Measurements from ENCODE around the gene CCNA2.

CCNA2 gene

DNA sequence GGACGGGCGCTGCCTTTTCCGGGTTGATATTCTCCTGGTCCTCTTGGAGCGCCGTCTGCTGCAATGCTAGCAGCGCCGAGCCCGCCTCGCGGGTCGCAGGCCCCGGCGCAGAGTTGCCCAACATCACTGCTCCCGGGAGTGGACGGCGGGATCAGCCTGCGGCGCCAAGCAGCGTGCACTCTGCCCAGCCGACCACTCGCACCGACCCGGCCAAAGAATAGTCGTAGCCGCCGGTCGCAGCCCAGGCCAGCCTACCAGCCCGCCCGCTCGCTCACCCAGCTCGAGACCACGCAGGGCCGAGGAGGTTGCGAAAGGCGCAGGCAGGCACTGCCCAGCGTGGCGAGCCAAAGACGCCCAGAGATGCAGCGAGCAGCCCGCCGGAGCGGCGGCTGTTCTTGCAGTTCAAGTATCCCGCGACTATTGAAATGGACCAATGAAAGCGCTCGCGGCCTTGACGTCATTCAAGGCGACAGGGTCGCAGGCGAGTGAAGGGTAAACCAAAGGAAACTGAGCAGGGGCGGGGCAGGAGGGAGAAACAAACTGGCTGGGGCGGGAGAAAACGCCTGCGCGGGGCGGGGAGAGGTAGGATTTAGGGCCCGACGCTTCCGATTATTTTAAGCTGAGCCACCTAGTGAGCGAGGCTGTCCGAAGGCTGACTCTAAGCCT lies at the start of gene CCNA2:
Gene CCNA2 (minus strand): TSS at position 379 of the 666 bp plus-strand sequence. CDS start 255 bp downstream, at position 124.
- Mint-ChIP-seq H3K4me3 (peak within 1 kb of the TSS; percentile 96), H3K27ac (peak within 1 kb of the TSS; percentile 98), H3K27me3 (ENCODE audit: low read depth) (no peaks in the 10 kb centered on the region), H3K36me3 (ENCODE audit: low read depth) (peaks cover 24% of the 10 kb centered on the region), H3K9me3 (no peaks in the 10 kb centered on the region), H3K4me1 (ENCODE audit: low read depth) (peaks cover 29% of the 10 kb centered on the region)

DNA sequence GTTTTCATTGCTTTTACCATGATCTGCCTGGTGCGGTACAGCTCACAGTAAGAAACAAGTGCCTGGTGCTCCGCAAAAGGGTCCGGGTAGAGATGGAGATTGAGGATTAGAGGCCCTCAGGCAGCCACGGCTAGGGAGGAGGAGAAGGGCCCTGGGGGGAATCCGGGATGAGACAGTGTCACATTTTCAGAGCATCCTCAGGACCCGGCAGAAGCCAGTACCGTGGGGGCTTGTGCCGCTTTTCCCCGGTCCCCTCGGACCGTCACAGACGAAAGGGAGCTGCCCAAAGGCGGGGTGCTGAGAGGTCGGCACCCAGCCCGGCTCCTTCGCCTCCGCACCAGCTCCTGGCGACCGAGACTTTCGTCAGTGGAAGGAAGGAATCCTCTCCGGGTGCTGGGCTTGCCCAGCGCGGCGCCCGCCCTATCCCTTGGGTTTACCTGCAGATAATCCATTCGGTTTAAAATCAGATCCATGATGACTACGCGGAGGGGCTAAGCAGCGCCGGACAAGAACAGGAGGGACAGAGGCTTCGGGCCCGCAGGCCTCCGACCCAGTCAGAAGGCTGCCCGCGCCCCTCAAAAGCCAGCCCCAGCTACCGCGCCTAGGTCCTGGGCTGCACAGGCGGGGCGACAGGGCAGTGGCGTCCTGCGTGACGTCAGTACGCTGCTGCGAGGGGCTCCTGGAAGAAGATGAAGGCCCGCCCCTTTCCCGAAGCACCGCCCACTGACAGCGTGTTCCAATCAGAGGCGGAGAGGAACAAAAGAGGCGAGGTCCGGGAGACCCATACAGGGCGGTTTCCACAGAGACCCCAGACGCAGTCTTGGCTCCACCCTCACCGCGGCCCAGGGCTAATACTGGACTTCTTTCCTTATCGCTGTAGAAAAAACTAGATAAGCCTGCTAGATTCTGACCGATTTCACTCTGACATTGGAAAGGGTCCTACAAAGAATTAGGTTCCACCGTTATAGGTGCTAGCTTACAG lies 46.4 kb upstream of the CCNA2 start, which contains the start of gene BBS7:
Gene BBS7 (minus strand): TSS at position 634 of the 982 bp plus-strand sequence. CDS start 161 bp downstream, at position 473.
- H3K27me3 Mint-ChIP-seq (ENCODE audit: low read depth) = peaks cover 27% of the 10 kb centered on the region
- H3K9me3 Mint-ChIP-seq = no peaks in the 10 kb centered on the region
- H3K4me1 Mint-ChIP-seq (ENCODE audit: low read depth) = peaks cover 12% of the 10 kb centered on the region
- H3K36me3 Mint-ChIP-seq (ENCODE audit: low read depth) = peaks cover 20% of the 10 kb centered on the region
- H3K4me3 Mint-ChIP-seq = peak within 1 kb of the TSS; percentile 98
- peak within 1 kb of the TSS; percentile 86 for H3K27ac Mint-ChIP-seq

DNA sequence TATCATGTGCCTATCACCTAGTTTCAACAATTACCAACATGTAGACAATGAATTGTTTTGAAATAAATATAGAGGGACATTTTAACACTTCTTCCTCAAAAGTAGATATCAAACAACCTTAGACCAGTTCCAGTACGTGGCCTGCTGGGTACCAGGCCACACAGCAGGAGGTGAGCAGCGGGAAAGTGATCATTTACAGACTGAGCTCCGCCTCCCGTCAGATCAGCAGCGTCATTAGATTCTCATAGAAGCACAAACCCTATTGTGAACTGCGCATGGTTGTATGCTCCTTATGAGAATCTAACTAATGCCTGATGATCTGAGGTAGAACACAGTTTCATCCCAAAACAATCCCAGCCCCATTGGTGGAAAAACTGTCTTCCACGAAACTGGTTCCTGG lies 40.1 kb upstream of the CCNA2 start:
- H3K4me3 Mint-ChIP-seq = no peak overlapping the region
- H3K27me3 Mint-ChIP-seq (ENCODE audit: low read depth) = no peaks in the 10 kb centered on the region
- H3K27ac Mint-ChIP-seq = no peak overlapping the region
- peaks cover 27% of the 10 kb centered on the region for H3K36me3 Mint-ChIP-seq (ENCODE audit: low read depth)
- no peaks in the 10 kb centered on the region for H3K9me3 Mint-ChIP-seq
- peaks cover 2% of the 10 kb centered on the region for H3K4me1 Mint-ChIP-seq (ENCODE audit: low read depth)

DNA sequence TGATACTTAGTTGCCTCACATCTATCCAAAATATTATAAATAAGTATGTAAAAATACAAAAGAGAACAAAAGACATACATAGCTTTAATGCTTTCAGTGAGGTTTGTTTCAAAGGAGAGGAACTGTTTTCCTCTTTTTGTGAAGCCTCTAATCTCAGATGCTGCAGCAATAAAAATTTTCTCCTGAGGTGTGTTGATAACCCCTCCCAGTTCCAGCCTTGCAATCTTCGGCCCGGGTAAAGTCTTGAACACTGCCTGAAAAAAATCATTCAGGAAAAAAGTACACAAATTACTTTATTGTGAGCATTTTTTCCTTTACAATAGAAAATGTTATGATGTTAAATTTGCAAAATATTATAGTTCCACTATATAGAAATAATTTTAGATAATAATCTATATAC lies 37.7 kb upstream of the CCNA2 start:
- Mint-ChIP-seq H3K36me3 (ENCODE audit: low read depth) (peaks cover 16% of the 10 kb centered on the region), H3K27ac (no peak overlapping the region), H3K4me1 (ENCODE audit: low read depth) (no peaks in the 10 kb centered on the region), H3K9me3 (no peaks in the 10 kb centered on the region), H3K27me3 (ENCODE audit: low read depth) (no peaks in the 10 kb centered on the region), H3K4me3 (no peak overlapping the region)

DNA sequence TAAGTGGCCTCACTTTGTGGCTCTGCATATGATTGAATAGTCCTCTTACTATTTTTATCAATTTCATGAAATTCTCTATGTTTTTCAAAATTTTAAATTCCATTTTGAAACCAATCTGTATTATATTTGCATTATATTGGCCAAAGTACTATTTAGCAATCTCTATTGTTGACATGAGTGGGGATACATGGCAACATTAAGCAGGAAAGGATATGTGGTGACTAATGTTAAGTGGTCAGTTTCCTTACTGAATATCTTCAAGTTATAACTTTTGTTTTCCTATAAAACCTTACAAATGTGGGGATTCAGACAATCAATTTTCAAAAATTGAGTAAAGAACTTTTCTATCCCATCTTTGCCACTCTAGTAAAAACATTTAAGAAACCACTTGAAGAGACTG lies 36.4 kb upstream of the CCNA2 start:
- Mint-ChIP-seq H3K4me3 (no peak overlapping the region), H3K27me3 (ENCODE audit: low read depth) (no peaks in the 10 kb centered on the region), H3K4me1 (ENCODE audit: low read depth) (no peaks in the 10 kb centered on the region), H3K9me3 (no peaks in the 10 kb centered on the region), H3K27ac (no peak overlapping the region), H3K36me3 (ENCODE audit: low read depth) (peaks cover 6% of the 10 kb centered on the region)

DNA sequence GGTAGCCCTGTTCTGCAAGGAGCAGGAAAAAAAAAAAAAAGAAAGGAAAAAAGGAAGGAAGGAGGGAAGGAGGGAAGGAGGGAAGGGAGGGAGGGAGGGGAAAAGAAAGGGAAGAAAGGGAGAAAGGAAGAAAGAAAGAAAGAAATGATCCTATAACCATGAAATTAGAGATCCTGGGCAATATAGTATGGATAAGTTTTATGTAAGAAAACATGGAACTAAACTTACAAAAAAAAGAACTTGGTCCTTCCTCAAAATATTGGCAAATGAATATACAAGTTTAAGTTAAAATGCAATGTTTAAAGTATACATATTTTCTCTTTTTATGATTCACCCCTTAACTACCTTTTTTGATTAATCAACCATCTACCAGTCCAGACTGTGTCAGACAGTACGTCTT lies 27.7 kb upstream of the CCNA2 start:
- Mint-ChIP-seq H3K4me1 (ENCODE audit: low read depth) (no peaks in the 10 kb centered on the region), H3K9me3 (no peaks in the 10 kb centered on the region), H3K4me3 (no peak overlapping the region), H3K27me3 (ENCODE audit: low read depth) (no peaks in the 10 kb centered on the region), H3K36me3 (ENCODE audit: low read depth) (peaks cover 12% of the 10 kb centered on the region), H3K27ac (no peak overlapping the region)

DNA sequence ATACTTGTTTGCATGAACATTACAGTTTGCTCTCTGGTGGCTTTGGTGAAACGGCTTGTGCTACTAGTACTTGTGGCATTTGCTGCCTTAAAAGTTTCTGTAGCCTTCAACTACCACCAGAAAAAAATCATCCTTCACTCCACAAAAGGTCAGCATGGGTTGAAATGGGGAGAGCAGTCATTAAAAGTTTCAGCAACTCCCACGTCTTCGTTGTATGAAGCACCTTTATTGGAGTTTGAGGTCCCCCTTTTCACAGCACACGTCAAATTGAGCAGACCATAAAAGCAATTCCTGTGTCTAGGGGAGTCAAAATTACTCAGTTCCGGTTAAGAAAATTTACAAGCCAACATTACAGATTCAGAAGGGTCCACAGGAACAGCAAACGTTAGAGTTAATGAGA lies 23.0 kb upstream of the CCNA2 start:
- Mint-ChIP-seq H3K36me3 (ENCODE audit: low read depth) (peaks cover 13% of the 10 kb centered on the region), H3K27ac (no peak overlapping the region), H3K9me3 (no peaks in the 10 kb centered on the region), H3K4me1 (ENCODE audit: low read depth) (no peaks in the 10 kb centered on the region), H3K27me3 (ENCODE audit: low read depth) (no peaks in the 10 kb centered on the region), H3K4me3 (no peak overlapping the region)

DNA sequence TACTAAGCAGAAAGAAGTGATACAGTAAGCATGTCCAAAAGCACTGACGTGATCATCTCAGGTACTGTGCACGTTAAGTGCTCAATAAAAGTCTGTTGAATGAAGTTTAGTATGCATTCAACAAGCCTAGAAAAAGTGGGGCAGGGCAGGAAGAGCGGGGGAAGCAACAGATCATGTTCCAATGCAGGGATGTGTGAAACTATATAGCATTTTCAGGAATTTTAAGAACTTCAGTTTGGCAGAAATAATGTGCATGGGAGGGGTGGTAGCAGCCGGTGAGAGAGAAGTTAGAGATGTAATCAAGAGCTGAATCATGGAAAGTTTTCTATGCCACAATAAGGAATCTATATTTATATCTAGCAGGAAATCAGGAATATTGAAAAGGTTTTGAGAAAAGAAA lies 19.2 kb upstream of the CCNA2 start:
- H3K27me3 Mint-ChIP-seq (ENCODE audit: low read depth) = no peaks in the 10 kb centered on the region
- no peak overlapping the region for H3K27ac Mint-ChIP-seq
- peaks cover 23% of the 10 kb centered on the region for H3K36me3 Mint-ChIP-seq (ENCODE audit: low read depth)
- no peaks in the 10 kb centered on the region for H3K4me1 Mint-ChIP-seq (ENCODE audit: low read depth)
- peaks cover 4% of the 10 kb centered on the region for H3K9me3 Mint-ChIP-seq
- no peak overlapping the region for H3K4me3 Mint-ChIP-seq

DNA sequence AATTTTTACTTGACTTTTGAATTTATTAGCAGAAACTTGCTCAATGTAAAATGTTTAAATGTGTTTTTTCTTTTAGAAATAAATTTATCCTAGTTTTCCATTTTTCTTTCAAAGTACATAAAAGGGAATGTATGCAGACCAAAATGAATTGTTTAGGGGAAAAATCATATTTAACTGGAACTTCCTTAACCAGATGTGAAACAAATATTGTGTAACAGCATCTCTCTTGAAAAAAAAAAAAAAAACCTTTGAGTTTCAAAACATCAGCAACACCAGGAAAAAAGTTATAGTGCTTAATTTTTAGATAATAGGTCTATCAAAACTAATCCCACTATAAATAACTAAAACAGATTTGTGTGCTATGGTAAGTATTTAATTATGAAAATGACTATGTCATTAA lies 14.5 kb upstream of the CCNA2 start:
- Mint-ChIP-seq H3K9me3 (peaks cover 4% of the 10 kb centered on the region), H3K36me3 (ENCODE audit: low read depth) (peaks cover 23% of the 10 kb centered on the region), H3K4me1 (ENCODE audit: low read depth) (no peaks in the 10 kb centered on the region), H3K4me3 (no peak overlapping the region), H3K27ac (no peak overlapping the region), H3K27me3 (ENCODE audit: low read depth) (no peaks in the 10 kb centered on the region)

DNA sequence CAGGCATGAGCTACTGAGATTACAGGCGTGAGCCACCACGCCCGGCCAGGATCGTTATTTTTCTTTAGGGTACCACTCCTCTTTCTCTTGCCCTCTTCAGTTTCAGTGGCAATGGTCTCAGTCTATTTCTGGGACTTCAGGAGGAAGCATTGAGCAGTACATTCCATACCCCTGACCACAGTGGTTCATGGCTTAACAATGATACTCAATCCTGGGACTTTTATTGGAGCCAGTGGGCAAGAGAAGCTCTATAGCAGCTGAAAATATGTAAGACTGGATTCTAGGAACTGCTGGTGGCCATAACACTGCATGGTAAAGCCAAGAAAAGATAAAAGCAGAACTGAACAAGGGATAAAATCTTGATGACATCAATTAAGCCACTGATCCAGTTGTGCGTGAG lies 5.8 kb upstream of the CCNA2 start:
- H3K27me3 Mint-ChIP-seq (ENCODE audit: low read depth) = no peaks in the 10 kb centered on the region
- no peaks in the 10 kb centered on the region for H3K9me3 Mint-ChIP-seq
- peaks cover 9% of the 10 kb centered on the region for H3K36me3 Mint-ChIP-seq (ENCODE audit: low read depth)

DNA sequence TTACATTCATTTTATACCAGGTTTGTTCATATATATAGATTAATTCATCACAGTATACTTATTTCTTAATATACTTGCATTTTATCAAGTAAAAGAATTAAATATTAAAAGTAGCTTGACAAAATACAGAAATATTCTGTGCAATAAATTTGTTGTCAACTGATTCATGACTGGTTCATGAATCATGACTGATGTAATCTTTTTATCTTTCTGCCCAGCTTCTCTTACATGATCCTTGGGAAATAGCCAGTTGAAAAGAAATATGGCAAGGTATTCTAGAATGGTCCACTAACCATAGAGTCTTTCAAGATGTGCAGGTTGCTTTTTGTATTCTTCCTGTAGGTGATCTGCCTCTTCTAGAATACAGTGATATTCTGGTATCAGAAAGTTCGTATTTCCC lies 4.2 kb upstream of the CCNA2 start:
- Mint-ChIP-seq H3K4me1 (ENCODE audit: low read depth) (peaks cover 6% of the 10 kb centered on the region), H3K27me3 (ENCODE audit: low read depth) (no peaks in the 10 kb centered on the region), H3K9me3 (no peaks in the 10 kb centered on the region), H3K36me3 (ENCODE audit: low read depth) (peaks cover 9% of the 10 kb centered on the region), H3K27ac (no peak overlapping the region), H3K4me3 (no peak overlapping the region)

More for the DNA sequence above, 5.8 kb upstream of the CCNA2 start:
- Mint-ChIP-seq H3K4me3 (no peak overlapping the region), H3K27ac (no peak overlapping the region), H3K4me1 (ENCODE audit: low read depth) (peaks cover 3% of the 10 kb centered on the region)

DNA sequence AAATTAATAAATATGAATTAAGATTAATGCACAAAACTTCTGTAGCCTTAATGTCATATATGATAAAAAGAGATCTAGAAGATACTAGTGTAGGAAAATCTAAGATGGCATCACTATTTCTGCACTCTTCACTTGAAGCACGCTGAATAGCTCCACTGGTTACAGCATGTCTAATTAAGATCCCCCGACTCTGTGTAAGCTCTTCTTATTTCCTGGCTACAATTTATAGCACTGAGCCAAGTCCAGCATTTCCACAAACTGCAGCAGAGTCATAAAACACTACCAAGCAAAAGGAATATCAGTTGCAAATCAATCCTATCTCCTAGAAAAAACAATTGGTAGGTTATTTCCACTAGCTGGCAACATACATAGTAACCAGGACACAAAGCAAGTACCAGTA lies 1.3 kb upstream of the CCNA2 start:
- H3K4me3 Mint-ChIP-seq = peak overlapping the region; percentile 62
- H3K27me3 Mint-ChIP-seq (ENCODE audit: low read depth) = no peaks in the 10 kb centered on the region
- H3K27ac Mint-ChIP-seq = no peak overlapping the region
- H3K4me1 Mint-ChIP-seq (ENCODE audit: low read depth) = peaks cover 21% of the 10 kb centered on the region
- H3K9me3 Mint-ChIP-seq = no peaks in the 10 kb centered on the region
- peaks cover 17% of the 10 kb centered on the region for H3K36me3 Mint-ChIP-seq (ENCODE audit: low read depth)

DNA sequence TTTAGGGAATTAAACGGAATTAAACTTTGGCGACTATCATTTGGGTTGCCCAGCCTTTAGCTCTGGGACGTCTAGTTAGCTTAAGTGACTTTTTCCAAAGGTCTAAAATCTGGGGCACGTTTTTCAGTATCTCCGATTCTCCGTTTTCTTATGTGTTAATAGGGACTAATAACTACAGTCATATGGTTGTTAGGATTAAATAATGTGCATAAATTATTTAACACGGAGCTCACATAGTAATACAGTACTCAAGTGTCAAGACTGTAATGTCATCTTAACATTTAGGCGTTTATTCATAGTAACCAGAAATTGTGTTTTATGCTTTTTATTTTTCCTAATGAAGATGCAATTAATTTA lies 466 bp upstream of the CCNA2 start:
- peaks cover 26% of the 10 kb centered on the region for H3K4me1 Mint-ChIP-seq (ENCODE audit: low read depth)
- peaks cover 20% of the 10 kb centered on the region for H3K36me3 Mint-ChIP-seq (ENCODE audit: low read depth)
- peak overlapping the region; percentile 96 for H3K4me3 Mint-ChIP-seq
- peak overlapping the region; percentile 98 for H3K27ac Mint-ChIP-seq
- H3K27me3 Mint-ChIP-seq (ENCODE audit: low read depth) = no peaks in the 10 kb centered on the region
- no peaks in the 10 kb centered on the region for H3K9me3 Mint-ChIP-seq

DNA sequence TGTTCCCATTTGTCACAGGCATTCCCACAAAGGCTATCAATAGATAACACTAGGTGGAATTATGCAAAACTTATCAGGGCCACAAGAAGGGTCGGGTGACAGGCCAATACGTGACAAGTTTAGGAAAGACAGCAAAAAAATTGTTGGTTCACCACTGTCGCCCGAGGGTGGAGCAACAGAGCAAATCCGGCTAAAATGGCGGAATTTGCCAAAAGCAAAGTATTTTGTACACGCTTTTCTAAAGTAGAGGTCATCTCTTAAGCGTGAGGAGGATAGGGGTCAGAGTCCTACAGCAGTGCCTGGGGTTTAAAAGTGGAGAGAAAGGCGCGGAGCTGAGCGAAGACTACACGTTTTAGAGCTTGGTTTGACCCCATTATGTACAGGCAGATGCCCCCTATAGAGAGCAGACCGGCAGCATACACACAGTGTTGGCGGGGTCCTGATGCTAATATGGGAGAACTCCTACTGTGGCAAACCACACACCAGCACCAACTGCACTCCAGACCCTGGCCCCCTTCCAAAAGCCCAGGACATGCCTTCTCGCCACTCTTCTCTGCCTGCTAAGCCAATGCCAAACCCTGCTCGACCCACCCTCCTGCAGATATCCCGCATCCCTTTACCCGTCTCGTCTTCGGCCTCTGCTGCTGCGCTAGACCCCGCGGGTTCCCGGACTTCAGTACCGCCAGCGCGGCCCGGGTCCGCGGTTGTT lies 733 bp downstream of the CCNA2 start:
- peaks cover 26% of the 10 kb centered on the region for H3K36me3 Mint-ChIP-seq (ENCODE audit: low read depth)
- H3K27me3 Mint-ChIP-seq (ENCODE audit: low read depth) = no peaks in the 10 kb centered on the region
- peaks cover 35% of the 10 kb centered on the region for H3K4me1 Mint-ChIP-seq (ENCODE audit: low read depth)
- H3K27ac Mint-ChIP-seq = peak overlapping the region; percentile 98
- H3K9me3 Mint-ChIP-seq = no peaks in the 10 kb centered on the region
- H3K4me3 Mint-ChIP-seq = peak overlapping the region; percentile 96

Measured in T-helper 1 cell treated with Interleukin-12 subunit alpha and Interleukin-12 subunit beta and Interleukin-4 antibody, amounts not matched to agents 30 μg/mL and 1 μg/mL, for 36 hours (primary cell).